Fibroblast of skin of right quadriceps (primary cell): ENCODE data around the gene NR2F1-AS1.

Source experiments
- DNase-seq: peaks from one replicate; pipeline ENCODE4 v3.0.0-alpha.2; 2013

Gene NR2F1-AS1

GRCh38 chr5:93603078-93603792 is 22.2 kb upstream of the NR2F1-AS1 start:
- DNase-seq = no peak

GRCh38 chr5:93602241-93603077 is 21.4 kb upstream of the NR2F1-AS1 start:
- DNase-seq = no peak

- peak; percentile 21 for DNase-seq
Measured at GRCh38 chr5:93601802-93602155, 20.8 kb upstream of the NR2F1-AS1 start.

GRCh38 chr5:93601071-93601801 is 20.2 kb upstream of the NR2F1-AS1 start:
- peak; percentile 44 for DNase-seq

- DNase-seq = no peak
Measured at GRCh38 chr5:93600409-93601070, 19.5 kb upstream of the NR2F1-AS1 start.

- no peak for DNase-seq
Measured at GRCh38 chr5:93599399-93600120, 18.5 kb upstream of the NR2F1-AS1 start.

GRCh38 chr5:93599001-93599379 is 18.0 kb upstream of the NR2F1-AS1 start:
- no peak for DNase-seq

GRCh38 chr5:93598091-93599000 is 17.3 kb upstream of the NR2F1-AS1 start:
- no peak for DNase-seq

GRCh38 chr5:93596676-93597490 is 15.9 kb upstream of the NR2F1-AS1 start:
- DNase-seq = no peak

GRCh38 chr5:93596310-93596675 is 15.3 kb upstream of the NR2F1-AS1 start:
- no peak for DNase-seq

GRCh38 chr5:93595420-93596147 is 14.6 kb upstream of the NR2F1-AS1 start:
- DNase-seq = no peak

GRCh38 chr5:93594591-93595419 is 13.8 kb upstream of the NR2F1-AS1 start:
- DNase-seq = no peak

- no peak for DNase-seq
Measured at GRCh38 chr5:93593476-93594131, 12.6 kb upstream of the NR2F1-AS1 start.

- no peak for DNase-seq
Measured at GRCh38 chr5:93592883-93593282, 11.9 kb upstream of the NR2F1-AS1 start.

GRCh38 chr5:93591323-93591945 is 10.4 kb upstream of the NR2F1-AS1 start:
- no peak for DNase-seq

GRCh38 chr5:93590493-93590892 is 9.5 kb upstream of the NR2F1-AS1 start:
- DNase-seq = no peak

GRCh38 chr5:93589829-93590215 is 8.8 kb upstream of the NR2F1-AS1 start:
- DNase-seq = no peak
